OCI-LY3 (cell line): ENCODE results near the gene AUTS2.

Source experiments
- EZH2phosphoT487 ChIP-seq: fragments of 200-600 bp; shearing (Covaris generic); IDR thresholded peaks from 2 replicates; pipeline ENCODE4 v1.6.1; 2018; ENCODE audit warnings: antibody characterized with exemption, mixed run types, low read depth
- TF ChIP-seq, protein P1 (sequence below): fragments of 200-600, 300-600 bp; sonication (generic); IDR thresholded peaks from 2 replicates; pipeline ENCODE4 v1.5.1; 2014; ENCODE audit warnings: antibody characterized with exemption, low read length, low read depth

DNA sequence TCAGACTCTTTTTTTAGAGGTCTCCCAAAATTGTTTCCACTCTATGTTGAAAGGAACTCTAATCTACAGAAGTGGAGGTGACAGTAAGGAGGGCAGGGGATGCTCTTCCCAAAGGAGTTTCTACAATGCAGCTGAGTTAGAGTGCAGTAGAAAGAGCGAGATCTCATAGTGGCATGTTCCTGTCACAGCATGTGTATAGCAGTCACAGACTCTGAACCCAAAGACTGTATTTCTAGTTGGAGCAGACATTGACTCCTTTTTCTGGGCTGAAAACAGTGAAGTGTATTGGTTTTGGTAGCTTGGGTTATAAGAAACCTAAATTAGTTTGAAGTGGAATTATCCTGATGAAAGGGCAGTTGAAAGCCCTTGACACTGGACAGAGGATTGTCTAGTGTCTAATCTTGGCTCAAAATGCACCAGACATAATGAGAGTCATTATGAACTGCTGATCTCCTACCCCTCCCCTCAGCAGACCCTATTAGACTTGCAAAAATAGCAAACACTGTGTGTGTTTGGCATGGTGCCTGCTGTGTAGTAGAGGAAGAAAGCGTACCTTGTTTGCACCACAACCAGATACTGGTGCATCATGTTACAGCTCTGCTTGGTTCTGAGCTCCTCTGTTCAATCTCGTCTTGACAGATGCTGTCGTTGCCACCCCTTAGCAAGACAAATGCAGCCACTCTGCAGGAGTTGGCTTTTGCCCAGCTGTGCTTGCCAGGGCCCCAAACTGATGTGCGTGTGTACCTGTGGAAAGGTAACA, 336.0 kb downstream of the AUTS2 start:
- TF ChIP-seq, protein P1, sequence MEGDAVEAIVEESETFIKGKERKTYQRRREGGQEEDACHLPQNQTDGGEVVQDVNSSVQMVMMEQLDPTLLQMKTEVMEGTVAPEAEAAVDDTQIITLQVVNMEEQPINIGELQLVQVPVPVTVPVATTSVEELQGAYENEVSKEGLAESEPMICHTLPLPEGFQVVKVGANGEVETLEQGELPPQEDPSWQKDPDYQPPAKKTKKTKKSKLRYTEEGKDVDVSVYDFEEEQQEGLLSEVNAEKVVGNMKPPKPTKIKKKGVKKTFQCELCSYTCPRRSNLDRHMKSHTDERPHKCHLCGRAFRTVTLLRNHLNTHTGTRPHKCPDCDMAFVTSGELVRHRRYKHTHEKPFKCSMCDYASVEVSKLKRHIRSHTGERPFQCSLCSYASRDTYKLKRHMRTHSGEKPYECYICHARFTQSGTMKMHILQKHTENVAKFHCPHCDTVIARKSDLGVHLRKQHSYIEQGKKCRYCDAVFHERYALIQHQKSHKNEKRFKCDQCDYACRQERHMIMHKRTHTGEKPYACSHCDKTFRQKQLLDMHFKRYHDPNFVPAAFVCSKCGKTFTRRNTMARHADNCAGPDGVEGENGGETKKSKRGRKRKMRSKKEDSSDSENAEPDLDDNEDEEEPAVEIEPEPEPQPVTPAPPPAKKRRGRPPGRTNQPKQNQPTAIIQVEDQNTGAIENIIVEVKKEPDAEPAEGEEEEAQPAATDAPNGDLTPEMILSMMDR: no peak
- TF ChIP-seq EZH2phosphoT487: no peak
